K562 (cell line): ENCODE results near the gene TAL1. TPM values are rescaled to one million over a fixed set of nuclear protein-coding genes. Genes with fewer than 3 reads are reported as not detected.
A peak's percentile ranks its signal among the peaks of the same experiment; 100 is the strongest.

Experiments used
- CHD7 ChIP-seq: fragments of 200-600 bp; sonication (generic); IDR thresholded peaks from one replicate; pipeline ENCODE4 v1.6.1; 2012; ENCODE audit warnings: mild to moderate bottlenecking, low read depth, low read length, inconsistent platforms
- HMGN3 ChIP-seq: IDR thresholded peaks from 2 replicates; pipeline ENCODE4 v1.6.1; 2011; ENCODE audit warnings: borderline replicate concordance, low read depth, mild to moderate bottlenecking, mixed read lengths, low read length; ENCODE audit not compliant: insufficient read length; ENCODE audit errors: extremely low read depth
- RCOR1 ChIP-seq, 2 experiments: IDR thresholded peaks; 2 replicates each; pipeline ENCODE4 v1.6.1; 2012; ENCODE audit warnings: low read depth in 2 of 2, low read length in 2 of 2, borderline replicate concordance in 1 of 2, improper control_type of control experiment in 1 of 2
- SMAD2 ChIP-seq: fragments of 150-350 bp; IDR thresholded peaks from 2 replicates; pipeline ENCODE4 v1.6.1; 2014; ENCODE audit warnings: low read depth, mild to moderate bottlenecking, low read length
- TFAM ChIP-seq: fragments of 250-450 bp; sonication (Bioruptor Pico); conservative IDR thresholded peaks from 2 replicates; pipeline ENCODE4 v1.5.0; 2021; ENCODE audit warnings: mild to moderate bottlenecking, moderate library complexity
- ZNF197 ChIP-seq: fragments of 200-800 bp; sonication (Bioruptor generic); IDR thresholded peaks from 2 replicates; pipeline ENCODE4 v1.6.1; 2016; ENCODE audit warnings: low read depth, missing genetic modification characterization, missing compliant biosample characterization
- ZNF23 ChIP-seq: fragments of 250-450 bp; sonication (Bioruptor Pico); IDR thresholded peaks from 2 replicates; pipeline ENCODE4 v1.4.0; 2020; ENCODE audit warnings: mild to moderate bottlenecking
- ZNF24 ChIP-seq: fragments of 450-650 bp; IDR thresholded peaks from 2 replicates; pipeline ENCODE4 v1.6.1; 2016
- ZNF764 ChIP-seq: fragments of 250-450 bp; sonication (Bioruptor Pico); IDR thresholded peaks from 2 replicates; pipeline ENCODE4 v1.4.0; 2020; ENCODE audit warnings: low read depth, mild to moderate bottlenecking, moderate library complexity
- ZNF77 ChIP-seq: fragments of 250-450 bp; sonication (Bioruptor Pico); IDR thresholded peaks from 2 replicates; pipeline ENCODE4 v1.5.0; 2020
- polyA plus RNA-seq, 8 experiments: library from polyadenylated mRNA; depleted of rRNA in 4 of 8; stranded (reverse) in 5 of 8; unstranded in 3 of 8; fragments of >200 nt; fragmentation: Nextera tagmentation in 2 of 8; fragmentation: Illumina TruSeq in 1 of 8; extraction: Ambion mirVana in 2 of 8; extraction: Trizol in 1 of 8; gene quantifications; 2 replicates each; pipeline versions ENCODE4 v1.2.1 to v1.2.3, GENCODE V29; 2011 to 2014; ENCODE audit warnings: inconsistent platforms in 1 of 8, missing spikeins in 1 of 8
- total RNA-seq, 7 experiments: library from RNA; depleted of rRNA in 6 of 7; stranded (reverse); fragments of >200 nt in 6 of 7; fragmentation: Illumina TruSeq in 2 of 7; extraction: Trizol in 2 of 7; gene quantifications; 2 replicates each; pipeline versions ENCODE4 v1.2.1 to v1.2.3, GENCODE V29; 2011 to 2021; ENCODE audit warnings: low replicate concordance in 1 of 7
- TF ChIP-seq, protein P1 (sequence below): sonication (generic); formaldehyde crosslinking; IDR thresholded peaks from 2 replicates; pipeline ENCODE4 v1.8.1; 2023; ENCODE audit warnings: missing genetic modification reagents, mild to moderate bottlenecking, borderline replicate concordance

Gene TAL1
- total and polyA plus RNA-seq, 9 of the 15 experiments (the other 6 are each of a cell fraction or from before 2014, with no cell fraction given) = 18.5 to 106 (median 59.7) TPM

GRCh38 chr1:47181095-47181954 is 50.7 kb downstream of the TAL1 start (continued):
- TF ChIP-seq CHD7 (no peak), SMAD2 (no peak), RCOR1 (IDR thresholded peaks at IDR 0.05; ENCODE audit: borderline replicate concordance in 1 of 2, low read depth in 2 of 2, low read length in 2 of 2) (peak; percentile 79 to 97; a peak in 3 of 4 replicates), TFAM (CRISPR knock-in tag) (no peak), HMGN3 (peak; percentile 100), ZNF764 (CRISPR knock-in tag) (no peak), ZNF23 (CRISPR knock-in tag) (peak; percentile 82), ZNF197 (CRISPR knock-in tag) (peak; percentile 99), ZNF77 (CRISPR knock-in tag) (no peak), ZNF24 (peak; percentile 91)
- TF ChIP-seq, protein P1, sequence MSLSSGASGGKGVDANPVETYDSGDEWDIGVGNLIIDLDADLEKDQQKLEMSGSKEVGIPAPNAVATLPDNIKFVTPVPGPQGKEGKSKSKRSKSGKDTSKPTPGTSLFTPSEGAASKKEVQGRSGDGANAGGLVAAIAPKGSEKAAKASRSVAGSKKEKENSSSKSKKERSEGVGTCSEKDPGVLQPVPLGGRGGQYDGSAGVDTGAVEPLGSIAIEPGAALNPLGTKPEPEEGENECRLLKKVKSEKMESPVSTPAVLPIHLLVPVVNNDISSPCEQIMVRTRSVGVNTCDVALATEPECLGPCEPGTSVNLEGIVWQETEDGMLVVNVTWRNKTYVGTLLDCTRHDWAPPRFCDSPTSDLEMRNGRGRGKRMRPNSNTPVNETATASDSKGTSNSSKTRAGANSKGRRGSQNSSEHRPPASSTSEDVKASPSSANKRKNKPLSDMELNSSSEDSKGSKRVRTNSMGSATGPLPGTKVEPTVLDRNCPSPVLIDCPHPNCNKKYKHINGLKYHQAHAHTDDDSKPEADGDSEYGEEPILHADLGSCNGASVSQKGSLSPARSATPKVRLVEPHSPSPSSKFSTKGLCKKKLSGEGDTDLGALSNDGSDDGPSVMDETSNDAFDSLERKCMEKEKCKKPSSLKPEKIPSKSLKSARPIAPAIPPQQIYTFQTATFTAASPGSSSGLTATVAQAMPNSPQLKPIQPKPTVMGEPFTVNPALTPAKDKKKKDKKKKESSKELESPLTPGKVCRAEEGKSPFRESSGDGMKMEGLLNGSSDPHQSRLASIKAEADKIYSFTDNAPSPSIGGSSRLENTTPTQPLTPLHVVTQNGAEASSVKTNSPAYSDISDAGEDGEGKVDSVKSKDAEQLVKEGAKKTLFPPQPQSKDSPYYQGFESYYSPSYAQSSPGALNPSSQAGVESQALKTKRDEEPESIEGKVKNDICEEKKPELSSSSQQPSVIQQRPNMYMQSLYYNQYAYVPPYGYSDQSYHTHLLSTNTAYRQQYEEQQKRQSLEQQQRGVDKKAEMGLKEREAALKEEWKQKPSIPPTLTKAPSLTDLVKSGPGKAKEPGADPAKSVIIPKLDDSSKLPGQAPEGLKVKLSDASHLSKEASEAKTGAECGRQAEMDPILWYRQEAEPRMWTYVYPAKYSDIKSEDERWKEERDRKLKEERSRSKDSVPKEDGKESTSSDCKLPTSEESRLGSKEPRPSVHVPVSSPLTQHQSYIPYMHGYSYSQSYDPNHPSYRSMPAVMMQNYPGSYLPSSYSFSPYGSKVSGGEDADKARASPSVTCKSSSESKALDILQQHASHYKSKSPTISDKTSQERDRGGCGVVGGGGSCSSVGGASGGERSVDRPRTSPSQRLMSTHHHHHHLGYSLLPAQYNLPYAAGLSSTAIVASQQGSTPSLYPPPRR (CRISPR knock-in tag) = peak; percentile 99
